Stimulated activated CD4-positive, alpha-beta T cell treated with anti-CD3 and anti-CD28 coated beads, Interleukin-1b, Interleukin-23, amount 100 ng/mL, for 1 hour (primary cell): ENCODE data around the gene IGSF21.
"Not testable (repeated sequence)": the region's sequence is repeated elsewhere in the genome, so short reads cannot be mapped to it uniquely, and the experiment has no call there.

Experiments used
- DNase-seq, 2 donors: peaks; one replicate each; pipeline ENCODE4 v3.0.0-alpha.2; 2020; ENCODE audit warnings: low read depth in 2 of 2

The IGSF21 gene

GRCh38 chr1:18360251-18360650 lies 252.7 kb downstream of the IGSF21 start:
- no peak for DNase-seq

DNA sequence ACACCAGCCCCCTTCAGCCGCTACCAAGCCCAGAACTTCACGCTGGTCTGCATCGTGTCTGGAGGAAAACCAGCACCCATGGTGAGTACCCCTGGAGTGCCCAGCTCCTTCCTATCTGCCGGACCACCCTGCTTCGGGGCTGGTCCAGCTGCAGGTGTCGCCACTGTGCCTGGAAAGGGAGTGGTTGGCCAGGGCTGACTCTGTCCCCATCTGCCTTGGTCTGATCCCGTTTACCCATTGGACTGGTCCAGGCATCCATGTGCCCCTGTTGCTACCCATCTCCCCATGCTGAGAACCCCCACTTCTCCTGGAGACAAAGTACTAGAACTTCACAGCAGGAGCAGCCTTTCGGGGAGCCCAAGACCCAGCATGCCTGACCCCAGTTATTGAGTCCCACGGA lies 254.6 kb downstream of the IGSF21 start:
- no peak for DNase-seq

GRCh38 chr1:18363436-18363835 lies 255.8 kb downstream of the IGSF21 start:
- no peak for DNase-seq

DNA sequence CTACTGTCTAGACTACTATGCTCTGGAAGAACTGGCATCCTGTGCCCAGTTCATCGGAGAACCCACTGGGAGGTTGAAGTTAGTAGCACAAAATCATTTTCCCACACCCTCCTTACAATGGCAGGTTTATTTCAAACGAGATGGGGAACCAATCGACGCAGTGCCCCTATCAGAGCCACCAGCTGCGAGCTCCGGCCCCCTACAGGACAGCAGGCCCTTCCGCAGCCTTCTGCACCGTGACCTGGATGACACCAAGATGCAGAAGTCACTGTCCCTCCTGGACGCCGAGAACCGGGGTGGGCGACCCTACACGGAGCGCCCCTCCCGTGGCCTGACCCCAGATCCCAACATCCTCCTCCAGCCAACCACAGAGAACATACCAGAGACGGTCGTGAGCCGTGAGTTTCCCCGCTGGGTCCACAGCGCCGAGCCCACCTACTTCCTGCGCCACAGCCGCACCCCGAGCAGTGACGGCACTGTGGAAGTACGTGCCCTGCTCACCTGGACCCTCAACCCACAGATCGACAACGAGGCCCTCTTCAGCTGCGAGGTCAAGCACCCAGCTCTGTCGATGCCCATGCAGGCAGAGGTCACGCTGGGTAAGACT lies 257.6 kb downstream of the IGSF21 start:
- DNase-seq: no peak

DNA sequence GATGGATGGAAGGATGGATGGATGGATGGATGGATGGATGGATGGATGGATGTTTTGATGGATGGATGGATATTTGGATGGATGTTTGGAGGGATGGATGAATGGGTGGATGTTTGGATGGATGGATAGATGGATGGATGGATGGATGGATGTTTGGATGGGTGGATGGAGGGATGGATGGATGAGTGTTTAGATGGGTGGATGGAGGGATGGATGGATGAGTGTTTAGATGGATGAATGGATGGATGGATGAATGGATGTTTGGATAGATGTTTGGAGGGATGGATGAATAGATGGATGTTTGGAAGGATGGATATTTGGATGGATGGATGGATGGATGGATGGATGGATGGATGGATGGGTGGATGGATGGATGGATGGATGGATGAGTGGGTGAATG lies 264.9 kb downstream of the IGSF21 start:
- not testable (repeated sequence) for DNase-seq

DNA sequence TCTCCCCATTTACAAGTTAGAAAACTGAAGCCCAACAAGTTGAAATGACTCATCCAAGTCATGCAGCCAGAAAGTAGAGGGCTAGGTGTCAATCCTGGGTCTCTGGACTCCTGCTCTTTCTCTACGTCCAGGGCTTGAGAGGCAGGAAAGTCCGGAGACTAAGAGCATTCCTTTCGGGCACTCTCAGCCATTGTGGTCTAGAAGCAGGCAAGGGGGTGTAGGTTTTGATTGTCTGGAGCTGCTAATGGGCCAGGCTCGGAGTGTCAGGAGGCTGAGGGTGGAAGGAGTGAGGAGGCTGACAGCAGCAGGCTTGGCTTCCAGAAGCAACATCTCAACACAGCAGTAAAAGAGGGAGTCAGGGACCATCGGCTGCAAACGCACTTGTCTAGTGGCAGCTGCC lies 265.6 kb downstream of the IGSF21 start:
- DNase-seq: no peak

- no peak for DNase-seq
Measured at GRCh38 chr1:18373882-18374493, 266.4 kb downstream of the IGSF21 start.

DNA sequence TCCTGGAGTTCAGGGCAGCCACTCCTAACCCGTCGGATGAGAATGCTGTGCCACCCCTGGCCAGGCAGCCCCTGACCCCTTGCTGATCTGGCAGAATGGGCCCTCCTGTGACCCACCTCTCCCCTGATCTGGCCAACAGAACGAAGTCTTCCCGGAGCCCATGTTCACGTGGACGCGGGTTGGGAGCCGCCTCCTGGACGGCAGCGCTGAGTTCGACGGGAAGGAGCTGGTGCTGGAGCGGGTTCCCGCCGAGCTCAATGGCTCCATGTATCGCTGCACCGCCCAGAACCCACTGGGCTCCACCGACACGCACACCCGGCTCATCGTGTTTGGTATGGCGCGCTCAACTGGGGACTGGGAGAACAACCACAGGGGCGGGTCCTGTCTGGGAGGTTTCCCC lies 269.1 kb downstream of the IGSF21 start:
- DNase-seq: no peak

GRCh38 chr1:18380288-18380687 lies 272.7 kb downstream of the IGSF21 start:
- no peak for DNase-seq

DNA sequence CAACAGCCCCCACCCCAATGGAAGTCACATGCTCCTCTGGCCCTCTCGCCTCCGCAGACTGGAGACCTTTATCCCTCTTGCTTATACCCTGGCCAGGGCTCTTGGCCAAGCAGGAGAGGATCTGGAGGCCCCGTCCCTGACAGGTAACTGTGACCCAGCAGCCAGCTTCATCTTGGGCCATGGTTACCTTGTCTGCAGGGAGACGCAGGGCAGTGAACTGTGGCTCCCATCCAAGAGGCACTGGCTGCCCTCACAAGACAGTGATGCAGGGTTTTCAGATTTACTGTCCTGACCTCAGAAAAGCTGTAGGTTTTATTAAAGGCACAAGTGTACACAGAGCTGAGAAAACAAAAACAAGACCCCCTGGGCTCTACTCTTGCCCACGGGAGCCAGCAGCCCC lies 276.5 kb downstream of the IGSF21 start:
- no peak for DNase-seq

- no peak for DNase-seq
Measured at GRCh38 chr1:18384471-18384870, 276.9 kb downstream of the IGSF21 start.

DNA sequence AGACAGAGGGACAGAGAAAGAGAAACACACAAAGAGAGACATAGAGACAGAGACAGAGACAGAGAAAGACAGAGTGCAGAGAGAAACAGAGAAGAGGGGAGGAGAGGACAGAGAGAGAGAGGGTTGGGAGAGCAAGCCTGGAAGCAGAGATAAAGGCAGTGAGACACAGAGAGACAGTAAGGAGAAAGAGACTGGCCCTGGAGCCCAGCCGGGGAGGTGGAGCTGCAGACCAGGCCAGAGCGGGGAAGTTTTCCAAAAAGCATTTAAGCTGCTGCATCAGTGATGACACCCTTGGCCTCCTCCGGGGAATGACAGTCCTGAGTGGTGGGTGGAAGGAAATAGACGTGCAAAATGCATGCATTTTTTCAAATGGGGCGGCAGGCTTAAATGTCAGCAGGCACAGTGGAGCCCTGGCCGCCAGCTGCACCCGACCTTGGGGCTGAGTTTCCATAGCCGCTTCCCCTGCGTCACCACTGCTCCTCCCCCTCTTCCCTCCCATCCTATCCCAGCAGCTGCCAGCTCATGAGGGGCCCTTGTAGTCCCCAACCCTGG lies 277.7 kb downstream of the IGSF21 start:
- no peak for DNase-seq

GRCh38 chr1:18386591-18386990 lies 279.0 kb downstream of the IGSF21 start:
- no peak for DNase-seq

DNA sequence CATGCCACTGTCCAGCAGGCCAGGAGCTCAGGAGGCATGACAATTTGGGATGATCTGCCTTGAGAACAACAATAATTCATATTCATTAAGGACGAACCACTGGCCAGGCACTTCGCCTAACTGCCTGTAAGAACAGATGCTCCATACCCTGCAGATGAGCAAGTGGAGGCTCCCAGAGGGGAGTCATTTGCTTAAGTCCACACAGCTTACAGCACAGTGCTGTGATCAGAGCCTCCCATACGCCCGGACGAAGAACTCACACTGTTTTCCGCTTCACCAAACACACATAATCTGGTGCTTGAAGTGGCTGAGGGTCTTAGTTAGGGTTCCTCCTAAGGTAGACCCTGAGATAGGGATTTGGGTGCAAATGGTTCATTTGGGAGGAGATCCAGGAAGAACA lies 279.7 kb downstream of the IGSF21 start:
- no peak for DNase-seq

GRCh38 chr1:18390953-18391352 lies 283.4 kb downstream of the IGSF21 start:
- DNase-seq: no peak

DNA sequence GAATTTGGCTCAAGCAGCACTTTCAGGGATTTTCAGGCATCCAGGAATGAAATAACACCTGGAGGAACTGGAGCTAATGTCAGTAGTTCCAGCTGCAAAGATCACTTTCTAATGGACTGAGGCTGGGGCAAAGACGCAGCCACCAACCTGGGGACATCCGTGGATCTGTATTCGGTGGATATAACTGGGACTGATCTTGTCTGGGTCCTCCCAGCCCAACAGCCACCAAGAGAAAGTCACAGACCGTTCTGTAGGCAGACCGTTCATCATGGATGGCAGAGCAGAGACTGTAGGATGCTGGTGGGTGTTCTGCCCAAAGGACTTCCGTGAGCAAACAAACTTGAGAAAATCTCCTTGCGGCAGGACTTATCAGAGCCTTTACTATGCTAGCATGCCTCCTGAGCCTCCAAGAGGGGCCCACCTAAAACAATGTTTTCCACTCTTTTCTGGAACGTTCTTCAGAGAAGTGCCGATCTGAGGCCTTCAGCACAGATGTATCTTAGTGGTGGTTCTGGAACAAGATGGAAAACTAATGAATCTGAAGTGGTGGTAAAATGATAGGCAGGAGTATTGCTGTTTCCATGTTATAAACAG lies 287.1 kb downstream of the IGSF21 start:
- no peak for DNase-seq

GRCh38 chr1:18396247-18396980 lies 288.8 kb downstream of the IGSF21 start:
- DNase-seq: no peak

DNA sequence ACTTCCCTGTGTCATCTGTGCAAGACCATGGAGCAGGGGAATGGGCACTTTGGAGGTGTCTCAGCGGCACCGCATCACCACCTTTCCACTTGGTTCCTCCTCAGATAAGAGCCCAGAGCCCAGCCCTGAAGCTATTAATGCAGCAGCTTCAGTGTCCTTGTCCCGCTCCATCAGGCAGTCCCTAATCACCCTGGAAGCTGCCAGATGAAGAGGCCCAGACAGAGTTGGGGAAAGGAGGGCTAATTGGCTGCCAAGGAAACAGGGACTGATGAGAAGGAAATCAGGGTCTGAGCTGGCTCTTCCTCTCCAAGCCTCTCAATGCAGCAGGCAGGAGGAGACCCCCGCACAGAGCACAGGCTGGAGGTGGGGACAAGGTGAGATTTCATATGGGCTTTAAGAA lies 290.0 kb downstream of the IGSF21 start:
- DNase-seq: no peak

DNA sequence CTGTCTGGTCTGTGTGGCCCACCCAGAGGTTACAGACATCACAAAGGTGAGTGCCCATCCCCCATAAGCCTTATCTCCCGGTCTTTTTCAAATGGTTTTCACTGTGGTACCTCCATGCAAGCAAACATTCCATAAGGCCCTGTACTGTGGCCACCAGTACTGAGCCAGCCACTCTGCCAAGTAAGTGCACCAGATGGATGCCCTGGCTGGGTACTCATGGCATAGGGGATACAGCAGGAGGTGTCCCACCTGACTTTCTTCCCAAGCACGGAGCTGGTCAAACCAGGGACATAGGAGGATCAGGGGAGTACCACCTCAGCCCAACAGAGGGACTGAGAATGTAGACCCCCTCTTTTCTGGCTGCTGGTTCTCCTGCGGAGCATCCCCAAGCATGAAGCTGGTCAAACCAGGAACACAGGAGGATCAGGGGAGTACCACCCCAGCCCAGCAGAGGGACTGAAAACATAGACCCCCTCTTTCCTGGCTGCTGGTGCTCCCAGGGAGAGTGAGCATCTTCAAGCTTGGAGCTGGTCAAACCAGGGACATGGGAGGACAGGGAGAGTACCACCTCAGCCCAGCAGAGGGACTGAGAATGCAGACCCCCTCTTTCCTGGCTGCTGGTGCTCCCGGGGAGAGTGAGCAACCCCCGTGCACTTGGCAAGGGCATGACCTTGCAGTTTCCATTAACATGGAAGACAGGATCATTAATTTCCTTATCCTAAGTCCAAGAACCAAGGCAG lies 291.4 kb downstream of the IGSF21 start:
- no peak for DNase-seq

DNA sequence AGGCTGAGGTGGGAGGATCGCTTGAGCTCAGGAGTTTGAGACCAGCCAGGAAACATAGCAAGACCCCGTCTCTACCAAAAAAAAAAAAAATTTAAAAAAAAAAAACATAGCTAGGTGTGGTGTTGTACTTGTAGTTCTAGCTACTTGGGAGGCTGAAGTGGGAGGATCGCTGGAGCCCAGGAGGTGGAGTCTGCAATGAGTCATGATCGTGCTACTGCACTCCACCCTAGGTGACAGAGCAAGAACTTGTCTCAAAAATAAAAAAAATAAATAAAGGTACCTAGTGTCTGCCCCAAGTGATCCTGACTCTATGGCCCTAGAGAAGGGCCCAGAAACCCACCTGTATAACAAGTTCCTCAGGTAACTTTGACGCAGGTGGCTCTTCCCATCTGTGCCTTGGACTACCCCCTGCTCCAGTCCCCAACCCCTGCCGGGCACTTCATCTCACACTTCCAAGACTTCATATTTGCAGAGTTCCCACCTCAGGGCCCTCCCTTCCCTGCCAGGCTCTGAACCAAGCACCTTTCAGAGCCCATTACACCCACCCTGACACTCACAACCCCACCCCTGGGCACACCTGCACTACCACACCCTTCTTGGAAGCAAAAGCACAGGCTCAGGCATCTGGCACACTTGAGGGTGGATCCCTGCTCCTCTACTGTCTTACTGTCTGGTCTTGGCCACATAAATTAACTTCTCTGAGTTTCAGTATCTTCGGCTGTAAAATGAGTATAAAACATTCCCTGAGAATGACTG lies 292.9 kb downstream of the IGSF21 start:
- no peak for DNase-seq

DNA sequence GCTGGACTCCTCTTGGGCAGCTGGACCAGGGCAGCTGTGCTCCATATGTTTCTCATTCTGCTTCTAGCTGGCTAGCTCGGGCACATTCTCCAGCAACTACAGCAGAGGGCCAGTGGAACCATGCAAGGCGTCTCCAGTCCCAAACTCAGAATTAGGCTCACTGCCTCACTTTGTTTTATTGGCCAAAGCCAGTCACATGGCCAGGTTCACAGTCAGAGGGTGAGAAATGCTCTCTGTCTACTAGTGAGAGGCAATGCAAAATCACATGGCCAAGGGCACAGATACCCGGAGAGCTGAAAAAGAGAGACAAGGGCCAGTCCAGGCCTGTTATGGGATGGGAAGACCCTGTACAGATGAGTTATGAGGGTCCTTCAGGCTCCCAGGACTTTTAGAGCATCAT lies 294.3 kb downstream of the IGSF21 start:
- DNase-seq: no peak
